ENCODE measurements around the gene CDKL1. TPM values are rescaled to one million over a fixed set of nuclear protein-coding genes. Genes with fewer than 3 reads are reported as not detected.
A peak's percentile ranks its signal among the peaks of the same experiment; 100 is the strongest.

CDKL1 gene
- total and polyA plus RNA-seq, 2 of the 13 experiments (the other 11 are each of a cell fraction or from before 2014, with no cell fraction given), result 4.4 to 5.1 TPM

GRCh38 chr14:50311972-50312733 lies 84.5 kb downstream of the CDKL1 start, which contains the start of the genes DMAC2L and L2HGDH (continued):
- TF ChIP-seq ZNF253 (CRISPR knock-in tag; IDR thresholded peaks at IDR 0.05; ENCODE audit: borderline replicate concordance), result no peak
- TF ChIP-seq ZIK1 (CRISPR knock-in tag; IDR thresholded peaks at IDR 0.05; ENCODE audit: borderline replicate concordance, low read depth), result peak; percentile 81; the same call in 1 of the 2 replicates
- peak; percentile 93; the same call in 1 of the 2 replicates for TF ChIP-seq SAFB2 (CRISPR knock-in tag; IDR thresholded peaks at IDR 0.05; ENCODE audit: borderline replicate concordance, low read depth)
- TF ChIP-seq ZNF670 (CRISPR knock-in tag; IDR thresholded peaks at IDR 0.05; ENCODE audit: borderline replicate concordance), result peak; percentile 92
- TF ChIP-seq KLF16 (CRISPR knock-in tag; IDR thresholded peaks at IDR 0.05), result peak in 1 of 2 experiments; percentile 73; a peak in 2 of 4 replicates
- no peak; the same call in none of the 2 replicates for TF ChIP-seq BATF2 (CRISPR knock-in tag; IDR thresholded peaks at IDR 0.05)
- peak; percentile 86 for TF ChIP-seq TFDP2 (CRISPR knock-in tag; IDR thresholded peaks at IDR 0.05)
- TF ChIP-seq ZNF577 (CRISPR knock-in tag; IDR thresholded peaks at IDR 0.05; ENCODE audit: borderline replicate concordance, low read depth), result no peak
- TF ChIP-seq ZFYVE20 (CRISPR knock-in tag; IDR thresholded peaks at IDR 0.05; ENCODE audit: borderline replicate concordance, low read depth), result no peak
- TF ChIP-seq E2F2 (CRISPR knock-in tag; IDR thresholded peaks at IDR 0.05; ENCODE audit: borderline replicate concordance), result no peak
- TF ChIP-seq ATF7 (IDR thresholded peaks at IDR 0.05), result no peak
- TF ChIP-seq ATF7 (CRISPR knock-in tag; IDR thresholded peaks at IDR 0.05), result no peak
- TF ChIP-seq ZNF746 (CRISPR knock-in tag; IDR thresholded peaks at IDR 0.05), result peak; percentile 81
- no peak for TF ChIP-seq CENPX (CRISPR knock-in tag; IDR thresholded peaks at IDR 0.05)
- peak; percentile 83; the same call in 1 of the 2 replicates for TF ChIP-seq ZNF784 (CRISPR knock-in tag; IDR thresholded peaks at IDR 0.05; ENCODE audit: borderline replicate concordance)
- no peak for TF ChIP-seq PCBP2 (optimal IDR thresholded peaks at IDR 0.05; ENCODE audit: low read depth, low read length, poor library complexity, severe bottlenecking)
- TF ChIP-seq FOXA1 (IDR thresholded peaks at IDR 0.05), result no peak
- TF ChIP-seq FOXA1 (CRISPR knock-in tag; IDR thresholded peaks at IDR 0.05), result 0 out of 2 replicates have a peak, but pooled peaks have one; percentile 2
- no peak; the same call in none of the 2 replicates for TF ChIP-seq FOXO1 (CRISPR knock-in tag; IDR thresholded peaks at IDR 0.05)
- no peak for TF ChIP-seq ZNF800 (CRISPR knock-in tag; IDR thresholded peaks at IDR 0.05)
- TF ChIP-seq ZNF260 (CRISPR knock-in tag; IDR thresholded peaks at IDR 0.05; ENCODE audit: borderline replicate concordance, low read depth), result no peak
- no peak for TF ChIP-seq NR3C1 (CRISPR knock-in tag; IDR thresholded peaks at IDR 0.05)
- TF ChIP-seq ZFP36L1 (CRISPR knock-in tag; IDR thresholded peaks at IDR 0.05), result peak; percentile 81; the same call in 1 of the 2 replicates
- TF ChIP-seq ZNF331 (CRISPR knock-in tag; IDR thresholded peaks at IDR 0.05), result no peak; the same call in 1 of the 2 replicates
